ENCODE measurements around the gene GCC1.

DNA sequence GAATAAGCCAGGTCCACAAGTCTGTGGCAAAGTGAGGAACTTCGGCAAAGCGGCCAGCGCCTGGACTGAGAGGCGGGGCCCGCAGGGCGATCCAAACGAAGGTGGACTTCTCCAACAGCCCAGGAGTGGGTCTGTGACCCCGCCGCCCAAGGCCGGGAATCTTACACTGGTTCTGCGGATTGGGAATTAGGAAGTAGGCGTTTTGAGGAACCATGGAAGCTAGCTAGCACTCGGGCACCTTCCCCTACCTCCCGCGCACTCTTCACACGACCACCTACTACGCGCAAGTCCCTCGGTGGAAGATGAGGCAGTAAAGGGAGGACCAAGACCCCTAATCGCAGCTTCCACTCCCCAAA, 2.2 kb upstream of the GCC1 start:
- TF ChIP-seq CTCF (conservative IDR thresholded peaks at IDR 0.05; ENCODE audit: low read length) (no peak), EZH2phosphoT487 (IDR thresholded peaks at IDR 0.05; ENCODE audit: borderline replicate concordance, low read depth, low read length) (no peak)

Data from OCI-LY7 (cell line).